PFSK-1 (cell line): Measurements from ENCODE around the gene MED1.

ENCODE experiments used
- POLR2AphosphoS5 ChIP-seq: IDR thresholded peaks from 2 replicates; pipeline ENCODE4 v1.6.1; 2012; ENCODE audit warnings: low read depth, mild to moderate bottlenecking, control low read depth, low read length, moderate library complexity
- TAF1 ChIP-seq: IDR thresholded peaks from 2 replicates; pipeline ENCODE4 v1.6.1; 2012; ENCODE audit warnings: low read length, control low read depth, borderline replicate concordance; ENCODE audit not compliant: insufficient read depth

DNA sequence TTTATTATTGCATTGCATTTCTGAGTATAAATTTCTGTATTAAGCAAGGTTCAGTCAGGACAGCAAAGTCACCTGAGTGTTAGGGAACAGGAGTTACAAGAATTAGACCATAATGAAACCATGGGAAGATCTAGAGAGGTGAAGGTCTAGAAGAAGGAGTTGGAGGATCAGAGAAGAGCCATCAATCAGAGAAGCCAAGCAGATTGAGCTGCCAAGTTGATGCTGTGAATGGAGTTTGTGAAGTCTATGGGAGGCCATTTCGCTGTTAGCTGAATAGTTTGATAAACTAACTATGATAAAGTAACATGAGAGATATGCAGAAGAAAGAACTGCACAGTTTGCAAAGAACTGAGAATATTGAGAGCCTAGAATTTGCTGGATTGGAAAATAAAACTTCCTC is 90.0 kb downstream of the MED1 start:
- TF ChIP-seq POLR2AphosphoS5: no peak
- no peak for TF ChIP-seq TAF1
